Measurements from ENCODE around the gene TNPO3.

Gene TNPO3

DNA sequence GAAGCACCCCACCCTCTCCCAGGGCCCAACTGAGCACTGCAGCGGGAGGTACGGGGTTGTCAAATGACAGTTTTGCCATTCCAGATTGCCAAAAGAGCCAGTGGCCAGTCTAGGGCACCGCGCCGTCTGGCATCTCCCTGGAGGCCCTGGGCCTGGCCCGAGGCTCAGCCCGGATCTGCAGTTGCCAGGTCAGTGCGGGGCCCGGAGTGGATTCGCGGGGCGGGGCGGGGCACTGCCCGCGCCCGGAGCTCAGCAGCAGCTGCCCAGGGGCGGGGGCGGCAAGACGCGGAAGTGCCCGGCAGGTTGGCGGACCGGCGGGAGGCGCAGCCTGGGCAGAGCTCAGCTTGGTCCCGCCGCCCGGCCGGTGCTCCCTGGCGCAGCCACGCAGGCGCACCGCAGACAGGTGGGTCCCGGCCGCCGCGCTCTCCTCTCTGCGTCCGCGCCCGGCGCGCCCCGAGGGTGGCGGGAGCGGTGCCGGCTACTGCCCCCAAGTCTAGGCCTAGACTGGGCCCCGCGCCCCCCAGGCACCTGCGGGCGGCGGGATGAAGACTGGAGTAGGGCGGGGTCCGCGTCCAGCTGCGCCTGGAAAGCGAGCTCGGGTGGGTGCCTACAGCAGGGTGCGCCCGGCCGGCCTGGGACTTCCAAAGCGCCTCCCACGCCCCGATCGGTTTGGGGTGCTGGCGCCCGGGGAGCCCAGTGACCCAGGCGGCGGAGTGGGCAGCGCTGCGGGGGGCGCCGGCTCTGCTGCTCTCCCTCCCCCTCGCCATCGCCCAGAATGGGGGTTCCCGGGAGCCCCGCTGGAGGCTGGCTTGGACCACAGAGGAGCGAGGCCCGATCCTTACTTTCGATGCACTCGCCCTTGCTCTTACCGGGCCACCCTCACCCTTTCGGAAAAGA lies 117.0 kb downstream of the TNPO3 start, which contains the start of gene IRF5:
IRF5 (plus strand) TSS at position 281 of the 897 bp plus-strand sequence. CDS start 4,155 bp downstream, outside the sequence.
- no peak for DNase-seq

DNA sequence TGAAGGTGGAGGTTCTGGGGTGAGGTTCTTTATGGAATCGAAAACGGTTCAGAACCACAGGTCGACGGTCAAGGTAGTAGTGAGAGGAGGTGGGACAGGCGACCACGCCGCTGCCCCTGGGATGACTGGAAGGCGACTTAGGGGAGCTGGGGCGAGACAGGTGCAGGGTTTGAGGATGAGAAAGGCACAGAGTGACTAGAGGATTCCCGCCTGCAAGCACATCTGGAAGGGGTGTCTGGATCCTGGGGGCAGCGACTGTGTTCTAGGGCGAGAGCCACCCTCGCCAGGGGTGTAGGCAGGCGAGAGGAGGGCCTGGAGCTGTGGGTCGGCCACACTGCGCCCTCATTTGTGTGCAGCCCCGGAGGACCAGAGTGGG lies 117.7 kb downstream of the TNPO3 start:
- no peak for DNase-seq

DNA sequence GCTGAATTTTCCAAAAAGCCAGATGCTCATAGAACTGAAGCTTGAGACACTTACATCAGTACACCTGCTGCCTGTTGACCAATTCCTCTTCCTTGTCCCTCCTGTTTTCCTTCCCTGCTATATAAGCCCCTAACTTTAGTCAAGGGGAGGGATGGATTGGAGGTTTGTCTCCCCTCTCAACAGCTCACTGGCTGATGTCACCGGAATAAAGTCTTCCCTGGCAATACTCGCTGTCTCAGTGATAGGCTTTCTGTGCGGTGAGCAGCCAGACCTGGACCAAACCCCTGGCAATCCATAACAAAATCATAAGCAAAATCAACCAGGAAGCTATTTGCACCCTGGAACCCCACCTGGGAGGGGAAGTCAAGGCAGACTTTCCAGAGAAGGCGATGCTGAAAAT lies 118.1 kb downstream of the TNPO3 start:
- no peak for DNase-seq

DNA sequence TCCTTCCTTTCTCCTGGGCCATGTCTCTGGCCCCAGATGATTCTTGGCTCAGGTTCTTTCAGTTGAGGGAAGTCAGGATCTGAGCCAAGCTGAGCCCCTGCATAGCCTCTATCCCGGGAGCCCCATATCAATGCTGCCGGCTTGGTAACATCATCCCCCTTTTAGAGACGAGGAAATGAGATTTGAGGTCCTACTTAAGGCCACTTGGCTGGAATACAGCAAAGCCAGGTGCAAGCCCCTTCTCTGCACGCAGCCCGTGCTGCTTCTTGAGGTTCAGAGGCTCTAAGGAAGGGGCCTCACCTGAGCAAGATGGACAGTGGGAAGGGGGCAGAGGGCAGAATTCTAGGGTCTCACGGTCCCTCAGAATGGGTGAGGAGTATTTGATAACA lies 119.6 kb downstream of the TNPO3 start:
- DNase-seq = no peak

DNA sequence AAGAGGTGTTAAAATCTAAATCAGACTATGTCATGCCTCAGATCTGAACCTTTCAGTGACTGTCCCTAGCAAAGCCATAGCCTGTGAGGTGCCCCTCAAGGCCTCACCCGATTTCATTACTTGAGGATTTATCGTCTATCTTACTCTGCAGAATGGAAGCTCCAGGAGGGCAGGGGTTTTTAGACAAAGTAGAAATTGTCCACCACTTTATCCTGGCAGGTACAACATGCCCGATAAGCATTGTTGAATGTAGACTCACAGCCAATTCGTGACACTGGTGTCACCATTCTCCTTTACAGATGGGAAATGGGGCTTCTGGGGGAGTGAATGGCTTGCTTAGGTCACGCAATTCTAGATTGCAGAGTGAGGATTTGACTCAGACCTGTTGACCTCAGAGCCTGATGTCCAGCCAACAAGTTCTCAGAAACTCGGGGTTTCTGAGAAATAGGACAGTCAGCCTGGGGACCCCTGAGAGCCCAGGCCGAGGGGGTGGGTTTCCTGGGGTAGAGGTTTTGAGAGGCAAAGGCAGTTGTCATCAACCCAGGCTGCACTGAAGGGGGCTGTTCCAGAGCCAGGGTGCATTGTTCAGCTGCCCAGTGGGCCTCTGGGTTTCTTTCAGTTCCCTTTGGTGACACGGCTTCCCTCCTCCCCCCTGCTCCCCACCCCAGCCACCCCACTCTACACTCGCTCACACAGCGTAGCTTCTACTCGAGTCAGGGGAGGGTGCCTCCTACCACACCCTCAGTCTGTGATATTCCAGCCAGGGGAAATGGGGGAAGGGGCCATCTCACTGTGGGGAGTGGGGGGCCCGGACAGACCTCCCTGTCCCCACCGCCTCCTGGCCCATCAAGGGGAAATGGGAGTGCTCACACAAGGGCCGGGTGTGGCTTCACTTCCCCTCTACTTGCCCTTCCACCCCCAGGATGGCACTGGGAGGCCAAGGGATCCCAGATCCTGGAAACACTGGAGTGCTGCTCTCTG lies 120.3 kb downstream of the TNPO3 start:
- DNase-seq = no peak

DNA sequence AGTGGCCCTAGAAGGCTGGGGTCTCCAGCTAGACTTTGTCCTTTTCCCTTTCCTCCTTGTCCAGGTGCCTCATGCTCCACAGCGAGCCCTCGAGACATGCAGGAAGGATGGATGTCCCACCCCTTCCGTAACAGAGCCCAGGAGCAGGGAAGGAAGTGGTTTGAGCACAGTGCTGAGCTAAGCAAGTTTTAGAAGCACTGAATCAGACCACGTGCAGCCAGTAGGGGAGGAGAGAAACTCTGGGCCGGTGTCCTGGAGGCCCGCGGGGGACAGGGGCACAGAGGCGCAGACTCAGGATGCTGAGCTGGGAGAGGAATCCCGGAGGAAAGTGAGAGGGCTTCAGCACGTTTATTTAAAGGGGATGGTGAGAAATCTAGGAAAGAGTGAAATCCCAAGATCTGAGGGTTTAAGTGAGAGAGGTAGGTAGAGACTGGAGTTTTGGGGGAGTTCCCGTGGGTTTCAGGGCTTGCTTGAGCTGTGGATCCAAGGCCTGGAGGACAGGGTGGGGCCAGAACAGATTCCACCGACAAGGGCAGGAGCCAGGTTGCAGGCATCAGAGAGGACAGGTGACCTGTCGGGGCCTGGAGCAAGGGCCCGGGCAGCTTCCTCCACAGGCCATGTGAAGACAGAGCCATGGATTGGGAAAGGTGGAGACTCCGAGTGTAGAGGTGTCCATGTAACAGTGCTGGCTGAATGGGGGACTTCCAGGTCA lies 121.6 kb downstream of the TNPO3 start:
- no peak for DNase-seq

DNA sequence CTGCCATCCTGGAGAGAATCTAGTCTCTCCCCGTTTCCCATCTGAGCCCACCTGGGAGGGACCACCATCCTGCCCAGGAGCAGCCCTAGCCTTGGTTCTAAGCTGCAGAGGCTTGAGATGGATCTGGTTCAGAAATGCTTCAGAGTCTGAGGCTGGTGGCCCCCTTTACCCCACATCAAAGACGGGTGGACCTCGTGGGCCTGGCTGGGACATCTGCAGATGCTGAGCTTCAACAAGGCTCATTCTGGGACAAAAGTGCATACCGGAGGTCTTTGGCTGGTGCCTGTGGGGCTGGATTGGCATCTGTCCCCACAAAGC lies 122.1 kb downstream of the TNPO3 start:
- DNase-seq = no peak

DNA sequence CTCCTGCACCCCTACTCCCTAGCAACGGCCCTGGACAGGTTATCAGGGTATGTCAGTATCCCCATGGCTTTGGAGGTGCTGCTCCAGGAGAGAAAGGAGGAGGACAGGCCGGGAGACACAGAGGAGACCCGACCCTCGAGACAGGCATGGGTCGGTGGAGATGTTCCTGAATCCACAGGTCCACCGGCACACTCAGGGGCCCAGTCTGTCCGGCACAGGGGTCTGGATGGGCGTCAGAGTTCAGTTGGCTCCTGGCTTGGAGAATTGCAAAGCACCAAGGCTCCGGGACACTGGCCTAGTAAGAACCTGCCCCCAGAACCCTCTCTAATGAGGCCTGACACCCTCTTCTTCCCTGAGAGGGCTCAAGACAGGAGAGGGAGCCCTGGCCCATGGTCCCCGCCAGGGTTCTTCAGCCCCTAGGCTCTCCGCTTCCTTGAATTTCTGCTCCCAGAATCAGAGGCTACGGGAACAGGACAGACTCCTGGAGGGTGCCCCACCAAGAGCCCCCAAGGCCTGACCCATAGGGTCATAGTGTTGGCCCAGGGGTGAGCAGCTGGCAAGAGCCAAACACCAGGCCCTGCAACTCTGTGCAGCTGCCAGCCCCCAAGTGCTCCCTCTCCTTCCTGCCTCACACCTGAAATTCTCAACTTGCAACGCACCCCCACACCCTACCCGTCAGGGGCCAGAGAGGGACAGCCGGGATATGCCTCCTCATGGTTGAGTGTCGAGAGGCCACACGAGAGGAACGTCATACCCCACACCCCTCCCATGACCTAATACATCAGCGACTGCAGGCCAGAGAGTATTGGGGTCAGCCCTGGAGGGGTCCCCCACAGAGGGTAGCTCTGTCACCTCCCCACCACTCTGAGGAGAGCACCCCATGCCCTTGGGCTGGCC lies 122.7 kb downstream of the TNPO3 start:
- DNase-seq = no peak

DNA sequence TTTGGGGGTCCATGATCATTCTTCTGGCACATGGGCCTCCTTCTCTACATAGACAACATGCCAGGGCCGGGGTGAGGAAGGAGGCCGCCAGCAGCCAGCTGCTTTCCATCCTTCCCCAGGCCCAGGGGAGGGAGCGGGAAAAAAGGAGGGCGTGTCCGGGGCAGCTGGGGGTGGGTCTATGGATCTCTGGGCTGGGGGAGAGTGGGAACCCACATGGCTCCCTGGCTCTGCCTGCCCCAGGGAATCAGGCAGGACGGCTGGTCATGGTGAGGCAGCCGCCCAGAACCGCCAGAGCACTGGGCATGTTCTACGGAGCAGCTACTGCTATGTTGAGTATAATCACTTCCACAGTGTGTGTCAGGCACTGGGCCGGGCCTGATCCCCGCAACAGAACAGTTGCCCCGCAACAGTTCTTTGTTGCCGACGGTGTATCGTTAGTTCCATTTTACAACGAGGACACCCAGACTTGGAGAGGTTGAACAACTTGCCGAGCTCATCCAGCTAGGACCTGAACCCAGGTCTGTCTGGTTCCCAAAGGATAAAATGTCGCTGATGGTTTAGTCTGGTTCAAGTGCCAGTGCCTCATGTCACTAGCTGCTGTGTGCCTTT lies 123.6 kb downstream of the TNPO3 start:
- DNase-seq = no peak

DNA sequence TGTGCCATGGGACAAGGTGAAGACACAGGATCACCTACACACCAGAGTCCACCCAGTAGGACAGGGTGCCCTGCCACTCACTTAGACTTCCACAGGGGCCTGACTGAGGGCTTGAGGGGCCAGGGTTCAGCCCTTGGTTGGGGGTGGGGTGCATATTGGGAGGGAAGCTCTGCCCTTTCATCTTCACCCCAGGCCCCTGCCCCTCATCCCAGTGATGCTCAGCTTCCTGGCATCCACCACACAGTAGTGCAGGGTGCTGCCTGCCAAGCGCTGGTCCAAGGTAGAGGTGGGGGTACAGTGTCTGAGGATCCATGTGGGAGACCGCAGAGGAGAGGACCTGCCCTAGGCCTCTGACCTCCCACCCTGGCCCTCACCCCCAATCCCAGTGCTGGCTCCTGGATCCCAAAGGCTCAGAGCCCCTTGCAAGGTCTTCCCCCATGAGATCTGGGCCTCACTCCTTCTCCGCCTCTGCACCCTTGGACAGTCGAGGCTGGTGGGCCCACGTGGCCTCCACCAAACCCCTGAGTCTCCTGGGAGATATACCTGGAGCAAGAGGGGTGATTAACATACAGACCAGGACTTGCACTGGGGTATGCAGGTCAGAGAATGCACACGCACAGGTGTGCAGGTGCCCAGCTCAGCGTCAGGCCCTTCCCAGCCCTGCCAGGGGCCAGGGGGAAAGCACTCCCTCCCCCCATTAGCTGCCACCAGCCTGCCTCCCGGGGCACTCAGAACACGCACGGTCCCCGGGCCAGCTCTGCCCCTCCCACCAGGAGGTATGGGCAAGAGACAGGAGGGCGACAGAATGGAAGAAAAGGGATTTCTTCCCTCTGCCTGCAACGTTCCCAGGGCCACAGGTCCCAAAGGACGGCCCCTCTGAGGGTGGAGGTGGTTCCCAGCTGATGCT lies 125.8 kb downstream of the TNPO3 start:
- DNase-seq = no peak

DNA sequence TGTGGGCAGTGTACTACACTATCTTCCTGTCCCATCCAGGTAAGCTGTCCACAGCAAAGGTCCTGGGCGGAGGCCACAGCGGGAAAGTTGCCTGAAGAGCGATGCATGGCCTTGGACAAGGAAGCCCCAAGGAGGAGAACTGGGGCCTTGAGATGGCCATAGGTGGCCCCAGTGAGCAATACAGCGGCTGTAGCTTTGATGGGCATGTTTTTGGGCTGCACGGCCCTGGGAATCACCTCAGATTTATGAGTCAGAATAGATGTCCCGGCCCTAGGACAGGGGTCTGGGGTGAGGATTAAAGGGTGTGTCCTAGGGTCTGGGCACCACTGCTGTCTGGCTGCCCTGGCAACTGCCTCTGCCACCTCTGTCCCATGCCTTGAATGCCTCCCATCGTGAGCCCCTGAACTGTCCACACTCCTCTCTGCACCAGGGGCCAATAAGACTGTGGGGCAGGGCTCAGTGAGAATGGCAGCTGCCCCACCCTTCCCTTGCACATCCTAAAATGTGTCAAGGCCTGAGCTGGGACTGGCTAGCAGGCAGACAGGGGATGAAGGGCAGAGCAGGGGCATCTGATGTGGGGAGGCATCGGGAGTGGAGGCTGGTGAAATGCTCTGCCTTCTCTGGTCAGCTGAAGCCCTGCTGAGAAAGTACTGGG lies 126.6 kb downstream of the TNPO3 start:
- DNase-seq = no peak

DNA sequence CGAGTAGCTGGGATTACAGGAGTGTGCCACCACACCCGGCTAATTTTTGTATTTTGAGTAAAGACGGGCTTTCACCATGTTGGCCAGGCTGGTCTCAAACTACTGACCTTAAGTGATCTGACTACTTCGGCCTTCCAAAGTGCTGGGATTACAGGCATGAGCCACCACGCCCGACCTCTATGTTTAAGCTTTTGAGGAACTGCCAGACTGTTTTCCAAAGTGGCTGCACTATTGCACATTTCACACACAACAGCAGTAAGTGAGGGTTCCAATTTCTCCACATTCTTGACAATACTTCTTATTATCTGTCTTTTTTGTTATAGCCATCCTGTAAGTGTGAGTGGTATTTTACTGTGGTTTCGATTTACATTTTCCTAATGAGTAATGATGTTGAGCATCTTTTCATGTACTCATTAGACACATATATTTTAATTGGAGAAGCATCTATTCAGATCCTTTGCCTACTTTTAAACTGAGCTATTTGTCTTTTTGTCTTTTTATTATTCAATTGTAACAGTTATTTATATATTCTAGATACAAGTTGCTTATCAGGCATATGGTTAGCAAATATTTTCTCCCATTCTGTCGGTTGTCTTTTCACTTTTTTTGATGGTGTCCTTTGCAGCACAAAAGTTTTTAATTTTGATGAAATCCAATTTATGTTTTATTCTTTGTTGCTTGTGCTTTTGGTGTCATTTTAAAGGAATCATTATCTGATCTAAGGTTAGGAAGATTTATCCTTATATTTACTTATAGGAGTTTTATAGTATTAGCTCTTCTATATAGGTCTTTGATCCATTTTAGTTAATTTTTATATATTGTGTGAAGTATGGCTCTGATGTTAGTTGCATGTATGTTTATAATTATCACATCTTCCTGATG lies 130.0 kb downstream of the TNPO3 start:
- DNase-seq = no peak

DNA sequence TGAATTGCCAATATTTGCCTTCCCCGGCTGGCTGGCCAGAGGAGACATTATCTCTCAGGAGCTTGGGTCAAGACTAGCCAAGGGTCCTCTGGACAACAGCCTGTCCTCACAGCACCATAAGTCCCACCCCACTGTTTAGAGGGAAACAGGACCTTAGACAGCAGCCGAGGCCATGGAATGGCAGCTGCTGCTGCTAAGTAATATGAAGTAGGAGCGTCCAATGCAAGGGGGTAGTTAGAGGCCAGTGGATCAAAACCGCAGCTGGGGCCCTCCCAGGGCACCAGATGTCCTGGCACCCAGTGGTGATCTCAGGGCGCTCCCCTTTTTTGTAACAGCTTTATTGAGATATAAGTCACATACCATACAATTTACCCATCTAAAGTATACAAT lies 131.5 kb downstream of the TNPO3 start:
- no peak for DNase-seq

DNA sequence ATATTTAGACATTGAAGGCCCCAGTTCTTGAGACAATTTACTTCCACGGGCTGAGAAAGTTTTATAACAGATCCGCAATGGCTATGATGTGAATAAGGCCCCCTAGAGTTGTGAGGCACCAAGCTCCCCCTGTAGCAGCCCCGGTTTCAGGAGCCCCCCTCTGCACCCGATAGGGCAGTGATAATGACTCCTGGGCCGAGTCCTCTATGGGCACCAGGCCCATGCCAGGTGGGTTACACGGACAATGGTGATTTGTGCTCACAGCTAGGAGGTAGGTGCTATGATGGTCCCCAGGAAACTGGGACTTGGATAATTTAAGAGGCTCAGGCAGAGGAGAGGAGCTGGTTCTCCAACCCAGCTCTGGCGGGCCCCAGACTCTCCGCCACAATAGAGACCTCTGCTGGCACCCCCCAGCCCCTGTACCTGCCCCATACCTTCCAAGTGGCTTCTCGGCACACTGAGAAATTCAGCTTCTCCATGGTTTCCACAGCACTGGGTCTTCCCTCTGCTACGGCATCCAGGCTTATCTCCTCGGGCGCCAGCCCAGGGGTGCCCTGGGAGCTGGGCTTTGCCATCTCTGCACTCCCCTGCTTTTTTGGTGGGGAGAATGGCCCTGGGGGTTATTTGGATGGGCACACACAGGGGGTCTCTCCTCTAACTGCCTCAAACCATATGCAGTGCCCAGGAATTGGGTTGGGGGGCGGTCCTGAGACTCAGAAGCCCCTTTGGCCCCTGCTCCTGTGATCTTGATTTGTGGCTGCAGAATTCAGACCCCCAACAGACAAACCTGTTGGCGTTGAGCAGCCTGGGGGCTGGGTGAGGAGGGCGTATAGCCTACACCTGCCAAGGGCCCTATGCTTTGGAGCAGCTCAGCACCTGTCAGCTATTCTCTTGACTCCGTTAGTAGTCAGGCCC lies 132.2 kb downstream of the TNPO3 start:
- DNase-seq = no peak

DNA sequence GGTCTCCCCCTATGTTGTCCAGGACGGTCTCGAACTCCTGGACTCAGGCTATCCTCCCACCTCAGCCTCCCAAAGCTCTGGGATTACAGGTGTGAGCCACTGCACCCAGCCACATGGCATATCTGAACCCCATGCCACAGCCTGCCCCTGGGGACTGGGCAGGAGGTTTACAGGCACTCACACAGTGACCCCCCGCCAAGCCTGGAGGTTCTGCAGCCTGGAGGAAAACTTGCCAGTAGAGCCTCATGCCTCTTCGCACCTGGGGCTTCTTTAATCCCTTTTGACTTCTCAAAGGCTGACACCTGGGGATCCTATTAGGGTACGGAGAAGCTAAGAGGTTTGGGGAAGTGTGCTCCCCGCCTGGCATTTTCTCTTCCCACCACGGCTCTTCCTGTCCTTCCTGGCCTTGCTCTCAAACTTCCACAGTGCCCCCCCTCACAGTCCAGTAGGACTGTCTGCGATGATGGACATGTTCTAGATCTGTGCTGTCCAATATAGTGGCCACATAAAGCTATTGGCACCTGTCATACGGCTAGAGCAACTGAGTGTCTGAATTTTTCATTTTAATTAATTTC lies 133.0 kb downstream of the TNPO3 start:
- no peak for DNase-seq

DNA sequence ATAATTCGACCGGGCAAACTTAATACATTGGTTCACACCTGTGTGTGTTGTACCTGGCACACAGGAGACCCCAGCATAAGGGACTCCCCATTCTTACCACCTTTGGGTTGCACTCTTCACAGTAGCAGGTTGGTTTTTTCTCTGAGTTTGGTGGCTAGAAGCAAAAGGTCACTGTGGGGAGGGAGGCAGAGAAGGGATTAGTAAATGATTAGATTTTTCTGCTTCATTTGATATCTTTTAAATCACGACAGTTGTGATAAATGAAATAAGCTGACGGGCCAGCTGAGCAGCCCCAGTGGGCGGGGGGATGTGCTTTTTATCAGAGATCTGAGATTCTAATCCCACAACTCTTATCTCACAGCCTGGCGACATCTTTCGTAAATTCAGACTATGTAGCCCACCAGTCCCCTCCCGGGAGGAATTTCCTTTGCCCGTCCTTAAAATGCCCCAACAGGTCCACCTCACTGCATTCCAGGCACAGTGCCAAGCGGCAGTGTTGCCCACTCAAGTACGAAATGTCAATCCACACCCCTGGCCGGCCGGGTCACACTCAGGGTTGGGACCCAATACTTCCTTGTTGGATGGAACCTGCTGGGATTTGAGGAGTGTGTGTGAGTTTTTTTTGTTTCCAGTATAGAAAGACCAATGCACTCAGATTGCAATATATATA lies 133.9 kb downstream of the TNPO3 start:
- DNase-seq = no peak

Data from left hindlimb (tissue), 1 donor.